BLaER1 treated with 17β-estradiol and CSF1 and Interleukin-3, amounts not matched to agents 10 nM and 100 nM (cell line): Measurements from ENCODE around the gene PORCN.

Experiments used
- H3K27ac ChIP-seq, 11 experiments: shearing (Covaris generic); formaldehyde crosslinking; 2 replicates each; pipeline ENCODE4 v1.8.1; 2022
- H3K27me3 ChIP-seq, 11 experiments: shearing (Covaris generic); formaldehyde crosslinking; 2 replicates each; pipeline ENCODE4 v1.8.1; 2022
- H3K36me3 ChIP-seq, 11 experiments: shearing (Covaris generic); formaldehyde crosslinking; 2 replicates each; pipeline ENCODE4 v1.8.1; 2022
- H3K4me1 ChIP-seq, 10 experiments: shearing (Covaris generic); formaldehyde crosslinking; 2 replicates each; pipeline ENCODE4 v1.8.1; 2022
- H3K4me2 ChIP-seq, 11 experiments: shearing (Covaris generic); formaldehyde crosslinking; 2 replicates each; pipeline ENCODE4 v1.8.1; 2022
- H3K4me3 ChIP-seq, 10 experiments: shearing (Covaris generic); formaldehyde crosslinking; 2 replicates each; pipeline ENCODE4 v1.8.1; 2022
- H3K9ac ChIP-seq, 11 experiments: shearing (Covaris generic); formaldehyde crosslinking; 2 replicates each; pipeline ENCODE4 v1.8.1; 2022
- H3K9me3 ChIP-seq, 11 experiments: shearing (Covaris generic); formaldehyde crosslinking; replicated peaks in 1 of 11; 2 replicates each; pipeline ENCODE4 v1.8.1; 2022
- H4K20me1 ChIP-seq, 11 experiments: shearing (Covaris generic); formaldehyde crosslinking; 2 replicates each; pipeline ENCODE4 v1.8.1; 2022
- Cebpa-rat ChIP-seq, 11 experiments: shearing (Covaris generic); IDR thresholded peaks; 2 replicates each; pipeline ENCODE4 v1.8.1; 2022

Gene PORCN

DNA sequence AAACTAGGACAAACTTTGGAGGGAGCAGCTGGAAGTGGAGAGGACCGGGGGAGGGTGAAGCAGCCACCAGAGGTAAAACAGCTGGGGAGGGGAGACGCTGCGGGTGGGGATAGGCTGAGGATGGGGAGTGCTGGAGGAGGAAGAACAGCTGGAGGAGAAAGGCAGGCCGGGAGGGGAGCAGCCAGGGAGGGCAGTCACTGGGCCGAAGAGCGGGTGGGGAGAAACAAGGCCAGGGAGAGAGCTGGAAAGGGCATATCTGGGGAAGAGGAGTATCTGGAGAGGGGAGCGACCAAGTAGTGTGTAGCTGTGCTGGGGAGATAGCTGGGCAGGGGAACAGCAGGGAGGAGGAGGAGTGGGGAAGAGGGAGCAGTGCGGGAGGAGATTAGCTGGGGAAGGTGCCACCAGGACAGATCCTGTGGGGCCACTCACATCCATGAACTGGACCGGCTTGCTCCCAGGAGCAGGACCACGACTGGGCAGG lies 41.5 kb upstream of the PORCN start:
- H3K27me3 ChIP-seq = peaks cover 26 to 76% (median 57%) of the 10 kb centered on the region in 11 experiments; a peak in 21 of 22 replicates
- H3K4me2 ChIP-seq = peak overlapping the region; percentile 76 to 85 (median 83)
- H3K9me3 ChIP-seq = no peaks in the 10 kb centered on the region
- TF ChIP-seq Cebpa-rat (IDR thresholded peaks at IDR 0.05) = no peak
- H3K4me1 ChIP-seq = peaks cover 7 to 39% (median 25%) of the 10 kb centered on the region in 10 experiments; a peak in 18 of 20 replicates
- peak overlapping the region in 10 of 11 experiments; percentile 72 to 88 (median 82); a peak in 19 of 22 replicates for H3K9ac ChIP-seq
- peak overlapping the region in 8 of 11 experiments; percentile 74 to 86 (median 80); a peak in 18 of 22 replicates for H3K27ac ChIP-seq
- H4K20me1 ChIP-seq = peaks cover 0 to 13% (median 0%) of the 10 kb centered on the region in 11 experiments; a peak in 4 of 22 replicates
- H3K36me3 ChIP-seq = peaks cover 0 to 18% (median 5%) of the 10 kb centered on the region in 11 experiments; a peak in 9 of 22 replicates
- peak overlapping the region in 9 of 10 experiments; percentile 68 to 78 (median 74); a peak in 19 of 20 replicates for H3K4me3 ChIP-seq

- peaks cover 0 to 12% (median 0%) of the 10 kb centered on the region in 11 experiments; a peak in 4 of 22 replicates for H4K20me1 ChIP-seq
- peak overlapping the region; percentile 76 to 85 (median 83) for H3K4me2 ChIP-seq
- H3K9ac ChIP-seq = peak overlapping the region; percentile 66 to 88 (median 81)
- H3K9me3 ChIP-seq = no peaks in the 10 kb centered on the region
- peaks cover 7 to 35% (median 25%) of the 10 kb centered on the region in 10 experiments; a peak in 19 of 20 replicates for H3K4me1 ChIP-seq
- peak overlapping the region; percentile 50 to 78 (median 74) for H3K4me3 ChIP-seq
- TF ChIP-seq Cebpa-rat (IDR thresholded peaks at IDR 0.05) = no peak
- H3K36me3 ChIP-seq = peaks cover 0 to 9% (median 0%) of the 10 kb centered on the region in 11 experiments; a peak in 4 of 22 replicates
- peaks cover 24 to 76% (median 50%) of the 10 kb centered on the region in 11 experiments; a peak in 21 of 22 replicates for H3K27me3 ChIP-seq
- peak overlapping the region in 10 of 11 experiments; percentile 46 to 86 (median 80); a peak in 20 of 22 replicates for H3K27ac ChIP-seq
Observed at GRCh38 chrX:48468247-48468671, 40.5 kb upstream of the PORCN start.

GRCh38 chrX:48468693-48469691 lies 39.8 kb upstream of the PORCN start:
- H3K9me3 ChIP-seq = no peaks in the 10 kb centered on the region
- H3K4me3 ChIP-seq = peak overlapping the region; percentile 50 to 78 (median 74)
- peak overlapping the region in 10 of 11 experiments; percentile 46 to 86 (median 80); a peak in 20 of 22 replicates for H3K27ac ChIP-seq
- H3K36me3 ChIP-seq = peaks cover 0 to 9% (median 0%) of the 10 kb centered on the region in 11 experiments; a peak in 4 of 22 replicates
- H3K4me2 ChIP-seq = peak overlapping the region; percentile 76 to 85 (median 83)
- H3K9ac ChIP-seq = peak overlapping the region; percentile 66 to 88 (median 81)
- H3K4me1 ChIP-seq = peaks cover 14 to 42% (median 32%) of the 10 kb centered on the region in 10 experiments; a peak in 19 of 20 replicates
- no peak for TF ChIP-seq Cebpa-rat (IDR thresholded peaks at IDR 0.05)
- H3K27me3 ChIP-seq = peaks cover 24 to 81% (median 54%) of the 10 kb centered on the region in 11 experiments; a peak in 21 of 22 replicates
- H4K20me1 ChIP-seq = peaks cover 0 to 12% (median 0%) of the 10 kb centered on the region in 11 experiments; a peak in 4 of 22 replicates

DNA sequence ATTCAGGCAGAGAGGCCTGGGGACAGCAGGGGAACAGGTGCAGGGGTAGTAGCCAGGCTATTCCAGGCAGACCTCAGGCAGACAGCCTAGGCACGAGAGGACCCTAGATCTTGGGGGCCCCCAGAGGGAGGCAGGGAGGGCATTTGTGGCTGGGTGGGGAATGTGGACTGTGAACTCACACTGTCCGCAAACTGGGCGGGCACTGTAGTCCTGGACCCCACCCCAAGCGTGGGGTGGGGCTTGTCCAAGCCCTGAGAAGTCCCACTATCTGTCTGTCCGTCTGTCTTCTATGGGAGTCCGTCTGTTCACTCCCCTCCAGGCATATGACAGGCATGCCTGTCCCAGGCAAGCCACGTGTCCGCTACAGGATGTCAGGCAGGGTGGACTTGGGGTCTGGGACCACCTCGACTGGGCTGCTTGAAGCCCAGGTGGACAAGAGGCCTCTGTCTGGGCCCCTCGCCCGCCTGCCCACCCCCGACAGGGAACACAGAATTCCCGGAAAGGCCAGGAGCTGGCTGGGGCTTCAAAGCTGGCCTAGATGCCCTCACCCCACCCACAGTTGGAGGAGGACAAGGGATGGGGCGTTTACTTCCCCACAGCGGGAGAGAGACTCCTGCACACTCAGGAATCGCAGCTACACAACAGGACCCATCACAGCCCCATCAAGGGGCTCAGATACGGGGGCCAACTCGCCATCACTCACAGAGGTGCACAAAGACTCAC lies 38.5 kb upstream of the PORCN start, which contains the start of gene SLC38A5:
SLC38A5 (minus strand) TSS at position 151 of the 723 bp plus-strand sequence. CDS start 2,336 bp downstream, outside the sequence.
- Histone ChIP-seq H3K4me1 (peaks cover 24 to 52% (median 39%) of the 10 kb centered on the region in 10 experiments; a peak in 19 of 20 replicates), H3K9ac (peak within 1 kb of the TSS; percentile 66 to 88 (median 81)), H3K4me2 (peak within 1 kb of the TSS; percentile 76 to 85 (median 83)), H3K9me3 (no peaks in the 10 kb centered on the region), H4K20me1 (peaks cover 0 to 6% (median 0%) of the 10 kb centered on the region in 11 experiments; a peak in 4 of 22 replicates), H3K4me3 (peak within 1 kb of the TSS; percentile 50 to 78 (median 74)), H3K27ac (peak within 1 kb of the TSS in 10 of 11 experiments; percentile 46 to 86 (median 80); a peak in 20 of 22 replicates), H3K27me3 (peaks cover 24 to 83% (median 54%) of the 10 kb centered on the region in 11 experiments; a peak in 21 of 22 replicates), H3K36me3 (peaks cover 0 to 7% (median 0%) of the 10 kb centered on the region in 11 experiments; a peak in 4 of 22 replicates)
- TF ChIP-seq Cebpa-rat (IDR thresholded peaks at IDR 0.05) = no peak

GRCh38 chrX:48470833-48471118 lies 38.0 kb upstream of the PORCN start:
- Histone ChIP-seq H3K9ac (no peak overlapping the region), H3K4me1 (peaks cover 24 to 47% (median 34%) of the 10 kb centered on the region in 10 experiments; a peak in 19 of 20 replicates), H3K9me3 (no peaks in the 10 kb centered on the region; a peak in 1 of 22 replicates), H3K4me2 (no peak overlapping the region), H3K4me3 (no peak overlapping the region), H3K27me3 (peaks cover 24 to 82% (median 54%) of the 10 kb centered on the region in 11 experiments; a peak in 21 of 22 replicates), H3K27ac (no peak overlapping the region), H4K20me1 (peaks cover 0 to under 1% (median 0%) of the 10 kb centered on the region in 11 experiments; a peak in 4 of 22 replicates), H3K36me3 (peaks cover 0 to 4% (median 0%) of the 10 kb centered on the region in 11 experiments; a peak in 1 of 22 replicates)
- no peak for TF ChIP-seq Cebpa-rat (IDR thresholded peaks at IDR 0.05)

DNA sequence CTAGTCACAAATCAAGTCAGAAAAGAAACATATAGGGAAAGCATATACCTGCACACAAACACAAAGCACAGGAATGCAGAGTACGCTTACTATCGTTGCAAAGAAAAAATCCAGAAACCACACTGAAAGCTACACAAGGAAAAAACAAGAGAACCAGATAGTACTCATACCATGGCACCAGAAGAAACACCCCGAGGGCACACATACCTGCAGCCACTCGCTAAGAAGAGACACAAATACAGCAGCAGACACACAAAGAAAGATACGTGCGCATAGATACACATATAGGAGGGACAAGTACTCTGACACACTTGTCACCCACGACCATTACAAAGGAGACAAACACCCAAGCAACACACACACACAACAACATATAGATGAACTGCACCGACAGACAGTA lies 37.3 kb upstream of the PORCN start:
- Histone ChIP-seq H4K20me1 (peaks cover 0 to 3% (median 0%) of the 10 kb centered on the region in 11 experiments; a peak in 2 of 22 replicates), H3K27ac (no peak overlapping the region), H3K4me3 (no peak overlapping the region), H3K4me2 (no peak overlapping the region), H3K36me3 (peaks cover 0 to 4% (median 0%) of the 10 kb centered on the region in 11 experiments; a peak in 1 of 22 replicates), H3K9ac (no peak overlapping the region), H3K4me1 (peaks cover 24 to 42% (median 32%) of the 10 kb centered on the region in 10 experiments; a peak in 19 of 20 replicates), H3K27me3 (peaks cover 24 to 87% (median 53%) of the 10 kb centered on the region in 11 experiments; a peak in 21 of 22 replicates), H3K9me3 (no peaks in the 10 kb centered on the region; a peak in 1 of 22 replicates)
- TF ChIP-seq Cebpa-rat (IDR thresholded peaks at IDR 0.05) = no peak

GRCh38 chrX:48472225-48472624 lies 36.6 kb upstream of the PORCN start:
- Histone ChIP-seq H3K9me3 (no peaks in the 10 kb centered on the region; a peak in 1 of 22 replicates), H3K4me2 (no peak overlapping the region), H3K36me3 (no peaks in the 10 kb centered on the region), H3K27ac (no peak overlapping the region), H3K4me3 (no peak overlapping the region), H3K4me1 (peaks cover 25 to 40% (median 32%) of the 10 kb centered on the region in 10 experiments; a peak in 19 of 20 replicates), H4K20me1 (peaks cover 0 to 3% (median 0%) of the 10 kb centered on the region in 11 experiments; a peak in 5 of 22 replicates), H3K9ac (no peak overlapping the region), H3K27me3 (peaks cover 17 to 80% (median 46%) of the 10 kb centered on the region in 11 experiments; a peak in 21 of 22 replicates)
- no peak for TF ChIP-seq Cebpa-rat (IDR thresholded peaks at IDR 0.05)
